H1 (cell line): ENCODE data around the gene APH1B. TPM values are rescaled to one million over a fixed set of nuclear protein-coding genes. Genes with fewer than 3 reads are reported as not detected.

Experiments
- CTCF ChIA-PET: fragments of 300-600 bp; sonication (Branson Sonifier 250); formaldehyde crosslinking; loops from one replicate; lab custom pipeline; 2021; ENCODE audit not compliant: partially characterized antibody; lab: Charles Lee
- POLR2A ChIA-PET: fragments of 300-600 bp; sonication (Branson Sonifier 250); formaldehyde crosslinking; loops from one replicate; lab custom pipeline; 2021; ENCODE audit warnings: inconsistent platforms; ENCODE audit not compliant: partially characterized antibody; lab: Charles Lee
- DNase-seq, 2 experiments: peaks; one replicate each; pipeline versions ENCODE4 v3.0.0 to v3.0.0-alpha.2; 2010 to 2022; ENCODE audit warnings: low spot score in 2 of 2, low read depth in 1 of 2, mixed read lengths in 1 of 2
- FAIRE-seq: peaks from 2 replicates; lab custom pipeline; 2011; peaks lifted over from hg19 to GRCh38; lab: Jason Lieb, UNC
- H2AFZ ChIP-seq: 2 replicates; pipeline ENCODE4 v1.8.1; 2012; ENCODE audit warnings: low read length, inconsistent platforms
- H2AK5ac ChIP-seq: 2 replicates; pipeline ENCODE4 v1.6.1; 2013; ENCODE audit warnings: low read depth, low read length
- H2BK120ac ChIP-seq: replicated peaks from 2 replicates; pipeline ENCODE3; 2013; ENCODE audit warnings: low read depth, low read length, inconsistent platforms
- H2BK12ac ChIP-seq: 2 replicates; pipeline ENCODE4 v1.6.1; 2013; ENCODE audit warnings: low read depth, low read length
- H2BK15ac ChIP-seq: 2 replicates; pipeline ENCODE4 v1.6.1; 2013; ENCODE audit warnings: low read length
- H2BK20ac ChIP-seq: 2 replicates; pipeline ENCODE4 v1.6.1; 2013; ENCODE audit warnings: low read length
- H2BK5ac ChIP-seq: 2 replicates; pipeline ENCODE4 v1.6.1; 2013; ENCODE audit warnings: low read depth, low read length
- H3K14ac ChIP-seq: 2 replicates; pipeline ENCODE4 v1.6.1; 2013; ENCODE audit warnings: inconsistent platforms; ENCODE audit not compliant: insufficient read length
- H3K18ac ChIP-seq: 2 replicates; pipeline ENCODE4 v1.6.1; 2013; ENCODE audit warnings: low read length; ENCODE audit errors: extremely low read depth
- H3K23ac ChIP-seq: 2 replicates; pipeline ENCODE4 v1.6.1; 2013; ENCODE audit warnings: inconsistent platforms; ENCODE audit not compliant: insufficient read length
- H3K23me2 ChIP-seq: 2 replicates; pipeline ENCODE4 v1.6.1; 2013; ENCODE audit warnings: low read depth, low read length
- H3K27ac ChIP-seq: 2 replicates; pipeline ENCODE4 v1.6.1; 2011; ENCODE audit warnings: low read depth, low read length, inconsistent platforms
- H3K27me3 ChIP-seq, 4 experiments: replicated peaks in 1 of 4; 1 replicate in 1 of 4; 2 replicates in 3 of 4; pipeline versions ENCODE4 v1.6.1 to v1.8.1; 2011 to 2013; ENCODE audit warnings: low read length in 3 of 4, mild to moderate bottlenecking in 3 of 4, inconsistent platforms in 2 of 4, mixed read lengths in 2 of 4, moderate library complexity in 1 of 4; ENCODE audit not compliant: control insufficient read depth in 3 of 4, insufficient read depth in 3 of 4; ENCODE audit errors: extremely low read depth in 1 of 4
- H3K36me3 ChIP-seq, 4 experiments: 2 replicates each; pipeline versions ENCODE4 v1.6.1 to v1.8.1; 2011 to 2013; ENCODE audit warnings: mild to moderate bottlenecking in 4 of 4, low read length in 3 of 4, moderate library complexity in 2 of 4, control low read depth in 1 of 4, inconsistent platforms in 1 of 4; ENCODE audit not compliant: insufficient read depth in 4 of 4, control insufficient read depth in 2 of 4
- H3K4ac ChIP-seq: replicated peaks from 2 replicates; pipeline ENCODE3; 2013; ENCODE audit warnings: low read length, low read depth, mixed read lengths, inconsistent platforms; ENCODE audit not compliant: insufficient read length
- H3K4me1 ChIP-seq, 4 experiments: replicated peaks in 1 of 4; 1 replicate in 1 of 4; 2 replicates in 3 of 4; pipeline versions ENCODE4 v1.6.1 to v1.8.1; 2011 to 2013; ENCODE audit warnings: low read length in 3 of 4, inconsistent platforms in 2 of 4, mixed read lengths in 1 of 4; ENCODE audit not compliant: insufficient read depth in 4 of 4, control insufficient read depth in 3 of 4
- H3K4me2 ChIP-seq, 2 experiments: 2 replicates each; pipeline versions ENCODE4 v1.6.1 to v1.8.1; 2011 to 2013; ENCODE audit warnings: low read depth in 2 of 2, low read length in 2 of 2, control low read depth in 1 of 2, inconsistent platforms in 1 of 2, mild to moderate bottlenecking in 1 of 2; ENCODE audit not compliant: insufficient read depth in 1 of 2
- H3K4me3 ChIP-seq, 4 experiments: fragments of 200-600, 300-600 bp in 1 of 4; sonication (generic), shearing (Covaris generic), sonication (Bioruptor Twin) in 1 of 4; 2 replicates each; pipeline versions ENCODE4 v1.5.1 to v1.8.1; 2011 to 2016; ENCODE audit warnings: low read length in 4 of 4, low read depth in 3 of 4, control low read depth in 2 of 4, inconsistent platforms in 2 of 4, mild to moderate bottlenecking in 2 of 4, mixed read lengths in 1 of 4, moderate library complexity in 1 of 4; ENCODE audit not compliant: insufficient read depth in 2 of 4; ENCODE audit errors: extremely low read depth in 1 of 4
- H3K56ac ChIP-seq: replicated peaks from 2 replicates; pipeline ENCODE3; 2013; ENCODE audit warnings: low read depth, mild to moderate bottlenecking, mixed read lengths, low read length, inconsistent platforms; ENCODE audit not compliant: insufficient read length
- H3K79me1 ChIP-seq: 2 replicates; pipeline ENCODE4 v1.6.1; 2013; ENCODE audit warnings: low read depth, low read length, control low read depth
- H3K79me2 ChIP-seq, 2 experiments: 2 replicates each; pipeline versions ENCODE4 v1.6.1 to v1.8.1; 2012 to 2013; ENCODE audit warnings: low read length in 2 of 2, mild to moderate bottlenecking in 2 of 2, inconsistent platforms in 1 of 2; ENCODE audit not compliant: insufficient read depth in 2 of 2, control insufficient read depth in 1 of 2
- H3K9ac ChIP-seq, 4 experiments: replicated peaks in 1 of 4; 1 replicate in 1 of 4; 2 replicates in 3 of 4; pipeline versions ENCODE4 v1.6.1 to v1.8.1; 2011 to 2013; ENCODE audit warnings: low read depth in 3 of 4, low read length in 3 of 4, control low read depth in 2 of 4, mild to moderate bottlenecking in 2 of 4, moderate library complexity in 2 of 4, inconsistent platforms in 1 of 4; ENCODE audit errors: extremely low read depth in 1 of 4
- H3K9me3 ChIP-seq, 2 experiments: 2 replicates each; pipeline versions ENCODE4 v1.6.1 to v1.8.1; 2012 to 2013; ENCODE audit warnings: mild to moderate bottlenecking in 2 of 2, moderate library complexity in 2 of 2, control low read depth in 1 of 2, inconsistent platforms in 1 of 2, low read depth in 1 of 2, low read length in 1 of 2, mixed read lengths in 1 of 2; ENCODE audit not compliant: insufficient read depth in 2 of 2
- H4K20me1 ChIP-seq, 2 experiments: replicated peaks in 1 of 2; 2 replicates each; pipeline versions ENCODE3 to v1.8.1; 2011 to 2013; ENCODE audit warnings: inconsistent platforms in 2 of 2, low read length in 2 of 2, mild to moderate bottlenecking in 1 of 2; ENCODE audit not compliant: insufficient read depth in 2 of 2, control insufficient read depth in 1 of 2
- H4K5ac ChIP-seq: 2 replicates; pipeline ENCODE4 v1.6.1; 2013; ENCODE audit warnings: low read length, low read depth, mixed read lengths, inconsistent platforms; ENCODE audit not compliant: insufficient read length
- H4K8ac ChIP-seq: 2 replicates; pipeline ENCODE4 v1.8.0; 2013; ENCODE audit warnings: mild to moderate bottlenecking, moderate library complexity, low read length, inconsistent platforms; ENCODE audit not compliant: insufficient read depth; ENCODE audit errors: extremely low read depth
- H4K91ac ChIP-seq: replicated peaks from 2 replicates; pipeline ENCODE3; 2013; ENCODE audit warnings: low read length, mixed read lengths, inconsistent platforms; ENCODE audit not compliant: insufficient read length
- NANOG ChIP-seq: IDR thresholded peaks from 2 replicates; pipeline ENCODE4 v1.6.1; 2011; ENCODE audit warnings: low read length, low read depth, mild to moderate bottlenecking, inconsistent platforms; ENCODE audit not compliant: insufficient read depth, poor library complexity, severe bottlenecking
- RAD21 ChIP-seq, 2 experiments: IDR thresholded peaks in 1 of 2; conservative IDR thresholded peaks in 1 of 2; 2 replicates each; pipeline ENCODE4 v1.6.1; 2011; ENCODE audit warnings: low read depth in 2 of 2, low read length in 2 of 2, improper control_type of control experiment in 1 of 2, inconsistent platforms in 1 of 2, mild to moderate bottlenecking in 1 of 2, moderate library complexity in 1 of 2
- WGBS, 2 experiments: shearing (Covaris generic) in 1 of 2; methylation state at CpG; one replicate each; pipeline versions ENCODE4 v1.1.6 to v1.1.7; 2013 to 2015; ENCODE audit warnings: low lambda C conversion rate in 2 of 2, mixed read lengths in 2 of 2, inconsistent platforms in 1 of 2, low coverage in 1 of 2, missing lambda C conversion rate in 1 of 2; ENCODE audit not compliant: insufficient replicate concordance in 2 of 2, insufficient coverage in 1 of 2, insufficient read length in 1 of 2; ENCODE audit errors: extremely low coverage in 1 of 2, missing lambda C conversion rate in 1 of 2; 5-methylcytosine and 5-hydroxymethylcytosine counted together
- polyA plus RNA-seq, 7 experiments: library from polyadenylated mRNA; depleted of rRNA in 3 of 7; stranded (reverse) in 5 of 7; unstranded in 2 of 7; fragments of >200 nt in 5 of 7; fragments of 200-250 nt in 2 of 7; gene quantifications; 1 replicate in 5 of 7; 2 replicates in 1 of 7; 4 replicates in 1 of 7; pipeline versions ENCODE4 v1.2.1 to v1.2.3, GENCODE V29; 2011 to 2013; ENCODE audit warnings: missing spikeins in 2 of 7, mixed read lengths in 2 of 7
- total RNA-seq: library from RNA; stranded (reverse); fragmentation: NEBNext Ultra II Directional; extraction: Animal tissue kit (Norgen Biotek cat#: 25700); gene quantifications from 2 replicates; pipeline ENCODE4 v1.2.1, GENCODE V29; 2021

APH1B gene
- total and polyA plus RNA-seq, 2 of the 8 experiments (the other 6 are each of a cell fraction or from before 2014, with no cell fraction given), result 11.5 to 22.9 TPM

- H4K5ac ChIP-seq, result no peak overlapping the region
- H2AK5ac ChIP-seq, result no peak overlapping the region
- no peak overlapping the region for H3K18ac ChIP-seq
- no peak overlapping the region for H4K91ac ChIP-seq
- H4K8ac ChIP-seq, result no peak overlapping the region
- ChIA-PET CTCF (interaction anchor here (0.6 to 0.9 kb wide), 4 partner anchors 13 to 361 kb away, joined by 3 read pairs; no protein-coding TSS in a partner anchor), POLR2A (interaction anchor here (0.8 kb wide), 1 partner anchor 20 kb away, joined by 3 read pairs; no protein-coding TSS in a partner anchor)
- TF ChIP-seq NANOG (no peak), RAD21 (IDR thresholded peaks at IDR 0.05 in 1 of 2, conservative IDR thresholded peaks at IDR 0.05 in 1 of 2; ENCODE audit: low read depth in 2 of 2, low read length in 2 of 2) (no peak)
- no peak overlapping the region for H2BK12ac ChIP-seq
- H2BK120ac ChIP-seq, result no peak overlapping the region
- no peak for DNase-seq
- no peaks in the 10 kb centered on the region for H3K23me2 ChIP-seq
- no peaks in the 10 kb centered on the region for H4K20me1 ChIP-seq
- no peak overlapping the region for H3K4me2 ChIP-seq
- no peak overlapping the region for H3K4me3 ChIP-seq
- H2BK20ac ChIP-seq, result no peak overlapping the region
- peaks cover 0 to 19% of the 10 kb centered on the region in 2 experiments; a peak in 2 of 4 replicates for H3K79me2 ChIP-seq
- peaks cover 0 to 7% (median 1%) of the 10 kb centered on the region in 4 experiments; a peak in 2 of 8 replicates for H3K36me3 ChIP-seq
- no peak overlapping the region for H3K4ac ChIP-seq
- no peak overlapping the region for H3K56ac ChIP-seq
- H3K9me3 ChIP-seq, result peaks cover 5 to 6% of the 10 kb centered on the region in 2 experiments; a peak in 2 of 4 replicates
- H2BK5ac ChIP-seq, result no peak overlapping the region
- FAIRE-seq, result no peak
- no peaks in the 10 kb centered on the region for H3K27me3 ChIP-seq
- H2AFZ ChIP-seq, result no peak overlapping the region
- no peak overlapping the region for H3K23ac ChIP-seq
- 0 out of 2 replicates have a peak, but pooled peaks cover 2% of the 10 kb centered on the region for H3K79me1 ChIP-seq
- WGBS, 2 experiments, result 94% methylated on average over 1 of the region's 1 CpG; no CpG with 5 or more reads in 1 of the 2 experiments
- no peak overlapping the region for H3K9ac ChIP-seq
- no peak overlapping the region for H3K27ac ChIP-seq
- no peak overlapping the region for H2BK15ac ChIP-seq
- H3K14ac ChIP-seq, result no peak overlapping the region
- no peaks in the 10 kb centered on the region for H3K4me1 ChIP-seq
Measured at GRCh38 chr15:63238796-63239195, 38.6 kb upstream of the APH1B start.
